ENCODE data around the gene OOSP3. TPM values are rescaled to one million over a fixed set of nuclear protein-coding genes. Genes with fewer than 3 reads are reported as not detected.

Gene OOSP3
- total RNA-seq, 1 donor from 2014 or later = not detected

- Mint-ChIP-seq H3K27ac (no peak overlapping the region), H3K4me1 (ENCODE audit: low read depth) (peaks cover 26% of the 10 kb centered on the region), H3K36me3 (ENCODE audit: insufficient read depth) (peaks cover 3% of the 10 kb centered on the region), H3K4me3 (ENCODE audit: low read depth) (no peak overlapping the region), H3K27me3 (no peaks in the 10 kb centered on the region), H3K9me3 (ENCODE audit: low read depth) (peaks cover 5% of the 10 kb centered on the region)
- DNase-seq (ENCODE audit: low spot score, unreplicated experiment) = no peak
- no peak for TF ChIP-seq CTCF (IDR thresholded peaks at IDR 0.05; ENCODE audit: unreplicated experiment)
Measured at GRCh38 chr11:59854871-59855270, 23.7 kb upstream of the OOSP3 start.

- peak overlapping the region; percentile 54 for H3K27ac Mint-ChIP-seq
- no peak for DNase-seq (ENCODE audit: low spot score, unreplicated experiment)
Measured at GRCh38 chr11:59857439-59858434, 20.8 kb upstream of the OOSP3 start.

GRCh38 chr11:59859673-59860072, 18.9 kb upstream of the OOSP3 start:
- Mint-ChIP-seq H3K36me3 (ENCODE audit: insufficient read depth) (peaks cover 1% of the 10 kb centered on the region), H3K27ac (peak overlapping the region; percentile 27), H3K9me3 (ENCODE audit: low read depth) (peaks cover 7% of the 10 kb centered on the region), H3K27me3 (no peaks in the 10 kb centered on the region), H3K4me3 (ENCODE audit: low read depth) (no peak overlapping the region), H3K4me1 (ENCODE audit: low read depth) (peaks cover 23% of the 10 kb centered on the region)
- TF ChIP-seq CTCF (IDR thresholded peaks at IDR 0.05; ENCODE audit: unreplicated experiment) = no peak
- no peak for DNase-seq (ENCODE audit: low spot score, unreplicated experiment)

More at GRCh38 chr11:59857439-59858434, 20.8 kb upstream of the OOSP3 start:
- no peaks in the 10 kb centered on the region for H3K27me3 Mint-ChIP-seq
- no peak for TF ChIP-seq CTCF (IDR thresholded peaks at IDR 0.05; ENCODE audit: unreplicated experiment)
- peaks cover 26% of the 10 kb centered on the region for H3K4me1 Mint-ChIP-seq (ENCODE audit: low read depth)
- H3K9me3 Mint-ChIP-seq (ENCODE audit: low read depth) = peaks cover 3% of the 10 kb centered on the region
- no peak overlapping the region for H3K4me3 Mint-ChIP-seq (ENCODE audit: low read depth)
- H3K36me3 Mint-ChIP-seq (ENCODE audit: insufficient read depth) = peaks cover 1% of the 10 kb centered on the region

- no peak for TF ChIP-seq CTCF (IDR thresholded peaks at IDR 0.05; ENCODE audit: unreplicated experiment)
- peaks cover 1% of the 10 kb centered on the region for H3K36me3 Mint-ChIP-seq (ENCODE audit: insufficient read depth)
- H3K4me1 Mint-ChIP-seq (ENCODE audit: low read depth) = peaks cover 7% of the 10 kb centered on the region
- no peak for DNase-seq (ENCODE audit: low spot score, unreplicated experiment)
- no peaks in the 10 kb centered on the region for H3K27me3 Mint-ChIP-seq
- H3K27ac Mint-ChIP-seq = no peak overlapping the region
- peaks cover 11% of the 10 kb centered on the region for H3K9me3 Mint-ChIP-seq (ENCODE audit: low read depth)
- H3K4me3 Mint-ChIP-seq (ENCODE audit: low read depth) = no peak overlapping the region
Measured at GRCh38 chr11:59862252-59862651, 16.3 kb upstream of the OOSP3 start.

GRCh38 chr11:59865031-59865430, 13.6 kb upstream of the OOSP3 start:
- H3K36me3 Mint-ChIP-seq (ENCODE audit: insufficient read depth) = peaks cover 2% of the 10 kb centered on the region
- no peak overlapping the region for H3K27ac Mint-ChIP-seq
- H3K27me3 Mint-ChIP-seq = no peaks in the 10 kb centered on the region
- TF ChIP-seq CTCF (IDR thresholded peaks at IDR 0.05; ENCODE audit: unreplicated experiment) = no peak
- no peak overlapping the region for H3K4me3 Mint-ChIP-seq (ENCODE audit: low read depth)
- H3K4me1 Mint-ChIP-seq (ENCODE audit: low read depth) = no peaks in the 10 kb centered on the region
- no peak for DNase-seq (ENCODE audit: low spot score, unreplicated experiment)
- peaks cover 15% of the 10 kb centered on the region for H3K9me3 Mint-ChIP-seq (ENCODE audit: low read depth)
